AG04449 (cell line): ENCODE results near the gene POU3F4.

Experiments
- CTCF ChIA-PET: fragments of 350-600 bp; formaldehyde crosslinking; extraction: SDS; loops from one replicate; lab custom pipeline; 2021; ENCODE audit warnings: antibody characterized with exemption; lab: Yijun Ruan, JAX
- POLR2A ChIA-PET: fragments of 400-600, 350-600 bp; formaldehyde crosslinking; extraction: SDS; loops from one replicate; lab custom pipeline; 2020; ENCODE audit warnings: antibody characterized with exemption, inconsistent platforms; lab: Yijun Ruan, JAX
- DNase-seq: peaks from one replicate; pipeline ENCODE4 v3.0.0-alpha.2; 2010; ENCODE audit warnings: low read depth, low spot score
- H3K4me3 ChIP-seq: 2 replicates; pipeline ENCODE4 v1.5.1; 2011; ENCODE audit warnings: low read depth, mild to moderate bottlenecking, control low read depth, low read length
- CTCF ChIP-seq: IDR thresholded peaks from one replicate; pipeline ENCODE4 v1.5.1; 2011; ENCODE audit warnings: mild to moderate bottlenecking, moderate library complexity, low read length, control low read depth, inconsistent platforms; ENCODE audit not compliant: insufficient read depth; ENCODE audit errors: missing control alignments

Gene POU3F4

DNA sequence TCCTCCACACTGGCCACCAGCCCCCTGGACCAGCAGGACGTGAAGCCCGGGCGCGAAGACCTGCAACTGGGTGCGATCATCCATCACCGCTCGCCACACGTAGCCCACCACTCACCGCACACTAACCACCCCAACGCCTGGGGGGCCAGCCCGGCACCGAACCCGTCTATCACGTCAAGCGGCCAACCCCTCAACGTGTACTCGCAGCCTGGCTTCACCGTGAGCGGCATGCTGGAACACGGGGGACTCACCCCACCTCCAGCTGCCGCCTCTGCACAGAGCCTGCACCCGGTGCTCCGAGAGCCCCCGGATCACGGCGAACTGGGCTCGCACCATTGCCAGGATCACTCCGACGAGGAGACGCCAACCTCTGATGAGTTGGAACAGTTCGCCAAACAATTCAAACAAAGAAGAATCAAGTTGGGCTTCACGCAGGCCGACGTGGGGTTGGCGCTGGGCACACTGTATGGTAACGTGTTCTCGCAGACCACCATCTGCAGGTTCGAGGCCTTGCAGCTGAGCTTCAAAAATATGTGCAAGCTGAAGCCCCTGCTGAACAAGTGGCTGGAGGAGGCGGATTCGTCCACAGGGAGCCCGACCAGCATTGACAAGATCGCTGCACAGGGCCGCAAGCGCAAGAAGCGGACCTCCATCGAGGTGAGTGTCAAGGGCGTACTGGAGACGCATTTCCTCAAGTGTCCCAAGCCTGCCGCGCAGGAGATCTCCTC, 600 bp downstream of the POU3F4 start:
- no peak overlapping the region for H3K4me3 ChIP-seq
- CTCF ChIA-PET: no interaction called here

DNA sequence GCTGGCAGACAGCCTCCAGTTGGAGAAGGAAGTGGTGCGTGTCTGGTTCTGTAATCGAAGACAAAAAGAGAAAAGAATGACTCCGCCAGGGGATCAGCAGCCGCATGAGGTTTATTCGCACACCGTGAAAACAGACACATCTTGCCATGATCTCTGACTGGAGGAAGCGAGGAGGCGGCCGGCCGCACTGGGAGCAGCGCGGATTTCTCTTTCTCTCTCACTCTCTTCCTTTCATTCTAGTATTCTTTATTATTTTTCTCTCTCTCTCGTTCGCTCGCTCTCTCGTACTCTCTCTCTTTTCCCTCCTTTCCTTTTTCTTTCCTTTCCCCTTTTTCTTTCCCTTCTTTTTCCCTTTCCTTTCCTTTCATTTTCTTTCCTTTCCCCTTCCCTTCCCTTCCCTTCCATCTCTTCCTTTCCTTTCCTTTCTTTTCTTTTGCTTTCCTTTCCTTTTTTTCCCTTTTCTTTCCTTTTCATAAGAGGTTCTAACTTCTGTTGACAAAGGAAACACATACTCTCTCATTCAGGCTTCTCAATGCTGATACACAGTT, 1.2 kb downstream of the POU3F4 start:
- no peak for TF ChIP-seq CTCF
- no peak for DNase-seq
- H3K4me3 ChIP-seq: no peak overlapping the region
- ChIA-PET CTCF (no interaction called here), POLR2A (no interaction called here)

More for the DNA sequence above, 600 bp downstream of the POU3F4 start:
- TF ChIP-seq CTCF: no peak
- POLR2A ChIA-PET: no interaction called here
- no peak for DNase-seq

GRCh38 chrX:83510510-83511062, 2.5 kb downstream of the POU3F4 start:
- no peak overlapping the region for H3K4me3 ChIP-seq
- no peak for DNase-seq
- POLR2A ChIA-PET: no interaction called here
- no peak for TF ChIP-seq CTCF
- CTCF ChIA-PET: no interaction called here

DNA sequence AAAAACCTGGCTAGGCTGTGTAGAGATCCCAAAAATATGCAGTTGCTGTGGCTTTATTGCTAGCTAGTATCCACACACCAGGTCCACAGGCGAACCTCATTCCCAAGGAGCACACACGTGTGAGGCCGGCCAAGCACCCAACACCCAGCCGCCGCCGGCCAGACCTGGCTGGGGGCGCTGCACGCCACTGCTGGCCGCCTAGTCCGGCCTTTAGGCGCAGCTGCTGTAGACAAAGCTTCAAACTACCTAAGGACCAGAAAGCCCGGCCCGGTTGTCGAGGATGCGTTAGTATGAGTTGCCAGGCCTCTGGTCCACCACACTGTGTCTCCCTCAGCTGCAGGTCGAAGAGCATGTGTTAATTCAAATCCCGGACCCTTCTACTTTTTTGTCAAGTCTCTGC, 3.1 kb downstream of the POU3F4 start:
- no peak for TF ChIP-seq CTCF
- no peak for DNase-seq
- POLR2A ChIA-PET: no interaction called here
- no peak overlapping the region for H3K4me3 ChIP-seq
- CTCF ChIA-PET: no interaction called here

GRCh38 chrX:83512111-83512510, 4.0 kb downstream of the POU3F4 start:
- POLR2A ChIA-PET: no interaction called here
- DNase-seq: no peak
- no peak for TF ChIP-seq CTCF
- CTCF ChIA-PET: no interaction called here
- H3K4me3 ChIP-seq: no peak overlapping the region

DNA sequence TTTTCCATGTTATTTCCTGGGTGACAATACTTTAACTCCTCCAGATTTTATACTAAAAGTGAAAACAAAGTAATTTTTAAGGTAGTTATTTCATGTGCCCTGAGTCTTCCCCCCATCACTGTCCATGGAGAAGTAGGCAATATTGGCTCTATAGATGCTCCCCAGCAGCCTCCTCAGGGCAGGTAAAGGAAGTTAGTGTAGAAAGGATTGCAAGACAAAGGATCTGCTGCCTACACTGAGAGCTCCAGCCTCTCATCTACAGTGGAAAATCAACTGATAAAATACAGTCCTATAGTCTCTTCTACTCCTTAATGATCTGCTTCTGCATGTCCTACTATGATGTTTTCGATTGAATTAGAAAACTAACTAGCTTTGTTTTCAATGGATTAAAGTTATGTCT, 8.5 kb downstream of the POU3F4 start:
- ChIA-PET CTCF (no interaction called here), POLR2A (no interaction called here)
- no peak for DNase-seq
- no peak overlapping the region for H3K4me3 ChIP-seq
- TF ChIP-seq CTCF: no peak
